ENCODE data around the gene RWDD4. TPM values are rescaled to one million over a fixed set of nuclear protein-coding genes. Genes with fewer than 3 reads are reported as not detected.

The RWDD4 gene
- total RNA-seq, 6 experiments from 2014 or later, result 8.4 to 10.4 (median 8.5) TPM

DNA sequence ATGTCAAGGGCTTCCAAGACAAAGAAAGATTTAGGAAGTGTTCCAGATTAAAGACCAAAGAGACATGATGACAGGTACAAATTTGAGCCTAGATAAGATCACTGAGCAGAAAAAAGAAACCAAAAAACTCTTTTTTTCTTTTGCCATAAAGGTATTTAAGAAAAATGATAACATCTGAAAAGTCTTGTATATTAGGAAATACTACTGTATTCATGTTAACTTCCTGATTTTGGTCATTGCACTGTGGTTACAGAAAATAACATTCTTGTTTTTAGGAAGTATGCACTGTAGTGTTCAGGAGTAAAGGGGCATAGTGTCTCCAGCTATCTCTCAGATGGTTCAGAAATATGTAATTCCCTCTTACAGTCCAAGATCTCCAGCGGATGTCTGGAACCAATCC lies 37.1 kb downstream of the RWDD4 start:
- Histone ChIP-seq H3K9me3 (no peaks in the 10 kb centered on the region), H3K27ac (peak overlapping the region in 1 of 3 donors; percentile 6), H3K36me3 (no peaks in the 10 kb centered on the region), H3K27me3 (no peaks in the 10 kb centered on the region), H3K4me3 (no peak overlapping the region), H3K4me1 (peaks cover 0 to 39% (median 0%) of the 10 kb centered on the region in 4 donors)
- ATAC-seq (peak in 3 of 4 donors; percentile 2 to 31 (median 10)), DNase-seq (no peak)
- WGBS (ENCODE audit: insufficient coverage, low coverage, low lambda C conversion rate, missing lambda C conversion rate), result 40% methylated on average over 1 of the region's 1 CpG
- intact Hi-C loops (cut with DNase I), result no loop called here
- no peak for TF ChIP-seq POLR2A (IDR thresholded peaks at IDR 0.05)
- TF ChIP-seq, protein P1, sequence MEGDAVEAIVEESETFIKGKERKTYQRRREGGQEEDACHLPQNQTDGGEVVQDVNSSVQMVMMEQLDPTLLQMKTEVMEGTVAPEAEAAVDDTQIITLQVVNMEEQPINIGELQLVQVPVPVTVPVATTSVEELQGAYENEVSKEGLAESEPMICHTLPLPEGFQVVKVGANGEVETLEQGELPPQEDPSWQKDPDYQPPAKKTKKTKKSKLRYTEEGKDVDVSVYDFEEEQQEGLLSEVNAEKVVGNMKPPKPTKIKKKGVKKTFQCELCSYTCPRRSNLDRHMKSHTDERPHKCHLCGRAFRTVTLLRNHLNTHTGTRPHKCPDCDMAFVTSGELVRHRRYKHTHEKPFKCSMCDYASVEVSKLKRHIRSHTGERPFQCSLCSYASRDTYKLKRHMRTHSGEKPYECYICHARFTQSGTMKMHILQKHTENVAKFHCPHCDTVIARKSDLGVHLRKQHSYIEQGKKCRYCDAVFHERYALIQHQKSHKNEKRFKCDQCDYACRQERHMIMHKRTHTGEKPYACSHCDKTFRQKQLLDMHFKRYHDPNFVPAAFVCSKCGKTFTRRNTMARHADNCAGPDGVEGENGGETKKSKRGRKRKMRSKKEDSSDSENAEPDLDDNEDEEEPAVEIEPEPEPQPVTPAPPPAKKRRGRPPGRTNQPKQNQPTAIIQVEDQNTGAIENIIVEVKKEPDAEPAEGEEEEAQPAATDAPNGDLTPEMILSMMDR (IDR thresholded peaks at IDR 0.05), result no peak

DNA sequence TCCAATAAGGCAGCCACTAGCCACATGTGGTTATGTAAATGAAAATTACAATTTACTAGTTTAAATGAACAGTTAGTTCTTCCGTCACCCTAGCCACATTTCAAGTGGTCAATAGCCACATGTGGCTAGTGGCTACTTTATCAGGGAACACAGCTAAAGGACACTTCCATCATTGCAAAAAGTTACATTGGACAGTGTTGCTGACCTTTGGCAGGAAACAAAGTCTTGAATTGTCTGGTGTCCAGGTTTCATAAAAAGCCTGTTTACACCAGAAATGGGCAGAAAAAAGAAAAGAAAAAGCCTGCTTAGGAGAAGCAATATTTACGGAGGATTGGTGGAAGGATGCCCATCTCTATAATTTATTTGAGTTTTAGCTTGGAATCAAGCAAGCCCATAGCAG lies 38.6 kb downstream of the RWDD4 start:
- 22% methylated on average over 2 of the region's 2 CpGs for WGBS (ENCODE audit: insufficient coverage, low coverage, low lambda C conversion rate, missing lambda C conversion rate)
- Histone ChIP-seq H3K4me3 (no peak overlapping the region), H3K9me3 (no peaks in the 10 kb centered on the region), H3K27me3 (no peaks in the 10 kb centered on the region), H3K4me1 (peaks cover 0 to 39% (median 0%) of the 10 kb centered on the region in 4 donors), H3K36me3 (no peaks in the 10 kb centered on the region), H3K27ac (peak overlapping the region in 2 of 3 donors; percentile 59 to 60)
- intact Hi-C loops (cut with DNase I), result no loop called here
- no peak for DNase-seq
- ATAC-seq, result peak in 3 of 4 donors; percentile 13 to 32 (median 26)
- TF ChIP-seq POLR2A (IDR thresholded peaks at IDR 0.05), result no peak
- TF ChIP-seq, protein P1 (IDR thresholded peaks at IDR 0.05), result no peak

DNA sequence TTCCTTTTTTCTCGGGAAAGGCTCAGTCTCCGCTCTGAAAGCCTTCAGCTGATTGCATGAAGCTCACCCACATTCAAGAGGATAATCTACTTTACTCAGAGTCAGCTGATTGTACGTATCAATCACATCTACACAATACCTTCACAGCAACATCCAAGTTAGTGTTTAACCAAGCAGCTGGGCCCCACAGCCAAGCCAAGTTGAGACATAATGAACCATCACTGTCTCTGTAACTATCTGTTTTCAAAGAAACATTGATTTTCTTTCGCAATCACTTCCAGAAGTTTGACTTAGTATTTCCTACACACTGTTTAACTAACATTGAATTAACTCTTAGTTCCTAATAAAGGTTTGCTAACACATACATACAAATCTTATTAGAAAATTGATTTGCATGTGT lies 40.3 kb downstream of the RWDD4 start:
- TF ChIP-seq POLR2A (IDR thresholded peaks at IDR 0.05), result peak; percentile 21
- TF ChIP-seq, protein P1 (IDR thresholded peaks at IDR 0.05), result no peak
- Histone ChIP-seq H3K27me3 (no peaks in the 10 kb centered on the region), H3K36me3 (no peaks in the 10 kb centered on the region), H3K9me3 (no peaks in the 10 kb centered on the region), H3K4me3 (peak overlapping the region; percentile 29 to 62 (median 54)), H3K27ac (peak overlapping the region; percentile 60 to 80 (median 74)), H3K4me1 (peaks cover 0 to 39% (median 0%) of the 10 kb centered on the region in 4 donors)
- DNase-seq (peak; percentile 55 to 71 (median 68)), ATAC-seq (peak; percentile 79 to 88 (median 86))
- 49% methylated on average over 3 of the region's 4 CpGs for WGBS (ENCODE audit: insufficient coverage, low coverage, low lambda C conversion rate, missing lambda C conversion rate)
- intact Hi-C loops (cut with DNase I), result no loop called here

DNA sequence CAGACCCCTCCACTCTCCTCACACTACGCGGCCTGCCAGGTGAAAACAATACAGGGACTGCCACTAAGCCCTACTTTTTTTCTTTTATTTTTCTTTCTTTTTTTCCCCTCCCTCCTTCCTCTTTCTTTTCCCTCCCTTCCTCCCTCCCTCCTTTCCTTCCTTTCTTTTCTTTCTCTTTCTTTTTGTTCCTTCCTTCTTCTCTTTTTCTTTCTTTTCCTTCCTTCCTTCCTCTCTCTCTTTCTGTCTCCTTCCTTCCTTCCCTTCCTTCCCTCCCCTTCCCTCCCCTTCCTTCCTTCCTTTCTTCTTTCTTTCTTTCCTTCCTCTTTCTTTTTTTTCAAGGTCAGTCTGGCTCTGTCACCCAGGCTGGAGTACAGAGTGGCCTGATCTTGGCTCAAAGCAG lies 41.9 kb downstream of the RWDD4 start:
- Histone ChIP-seq H3K4me3 (peak overlapping the region in 2 of 3 donors; percentile 54 to 62), H3K27ac (no peak overlapping the region), H3K27me3 (no peaks in the 10 kb centered on the region), H3K36me3 (no peaks in the 10 kb centered on the region), H3K4me1 (peaks cover 0 to 36% (median 0%) of the 10 kb centered on the region in 4 donors), H3K9me3 (no peaks in the 10 kb centered on the region)
- TF ChIP-seq, protein P1 (IDR thresholded peaks at IDR 0.05), result no peak
- no peak for TF ChIP-seq POLR2A (IDR thresholded peaks at IDR 0.05)
- WGBS (ENCODE audit: insufficient coverage, low coverage, low lambda C conversion rate, missing lambda C conversion rate), result 100% methylated on average over 2 of the region's 2 CpGs
- no peak for DNase-seq
- ATAC-seq, result no peak
- intact Hi-C loops (cut with DNase I), result no loop called here
